RWPE1 (cell line): Measurements from ENCODE around the gene LRRC47.

Experiments used
- CTCF ChIA-PET: fragments of 350-600 bp; sonication (Branson Sonifier 250); formaldehyde crosslinking; extraction: SDS; loops from one replicate; lab custom pipeline; 2021; lab: Yijun Ruan, JAX
- POLR2A ChIA-PET: fragments of 400-600 bp; formaldehyde crosslinking; extraction: SDS; loops from one replicate; lab custom pipeline; 2020; ENCODE audit warnings: antibody characterized with exemption; ENCODE audit not compliant: low non-redundant PET; lab: Yijun Ruan, JAX
- DNase-seq: peaks from one replicate; pipeline ENCODE4 v3.0.0; 2012; ENCODE audit warnings: low spot score
- H3K27ac ChIP-seq: fragments of 450-650 bp; 2 replicates; pipeline ENCODE4 v1.5.1; 2017
- TF ChIP-seq, protein P1 (sequence below): fragments of 450-650 bp; conservative IDR thresholded peaks from 2 replicates; pipeline ENCODE4 v1.5.1; 2017; ENCODE audit warnings: low read depth, mild to moderate bottlenecking

Gene LRRC47

DNA sequence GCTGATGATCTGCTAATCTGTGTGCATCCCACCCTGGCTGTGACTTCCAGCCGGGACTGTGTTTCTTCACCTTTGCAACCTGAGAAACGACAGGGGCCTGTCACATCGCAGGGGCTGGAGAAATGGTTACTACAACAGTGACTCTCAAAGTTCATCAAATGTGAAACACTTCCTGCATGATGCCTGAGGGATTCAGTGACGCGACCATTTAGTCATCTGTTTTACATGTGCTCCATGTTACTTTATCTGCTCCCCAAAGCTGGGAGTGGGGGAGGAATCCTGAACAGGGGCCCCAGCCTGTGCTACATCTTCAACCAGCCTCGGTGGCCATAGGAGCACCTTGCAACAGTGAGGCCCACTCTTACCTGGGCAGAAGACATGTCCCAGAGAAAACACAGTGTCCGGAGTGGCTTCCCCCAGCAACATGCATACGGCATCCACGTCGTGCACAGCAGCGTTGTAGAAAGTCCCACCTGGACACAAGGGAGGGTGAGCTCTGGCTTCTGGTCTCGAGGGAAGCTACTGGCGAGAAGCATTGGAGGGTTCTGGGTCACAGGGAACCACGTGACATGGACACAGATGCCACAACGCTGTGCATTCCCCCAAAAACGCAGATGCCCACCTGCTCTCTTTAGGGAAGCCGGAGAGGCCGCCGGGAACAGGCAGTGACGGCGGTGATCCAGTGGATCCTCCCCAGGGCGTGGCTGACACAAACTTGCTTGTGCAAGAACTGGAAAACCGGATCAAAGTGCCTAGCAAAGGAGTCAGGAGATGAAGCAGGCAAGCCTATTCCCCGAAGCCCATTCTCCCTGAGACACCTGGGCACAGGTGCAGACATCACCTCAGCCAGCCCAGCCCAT lies 53.6 kb downstream of the LRRC47 start:
- TF ChIP-seq, protein P1, sequence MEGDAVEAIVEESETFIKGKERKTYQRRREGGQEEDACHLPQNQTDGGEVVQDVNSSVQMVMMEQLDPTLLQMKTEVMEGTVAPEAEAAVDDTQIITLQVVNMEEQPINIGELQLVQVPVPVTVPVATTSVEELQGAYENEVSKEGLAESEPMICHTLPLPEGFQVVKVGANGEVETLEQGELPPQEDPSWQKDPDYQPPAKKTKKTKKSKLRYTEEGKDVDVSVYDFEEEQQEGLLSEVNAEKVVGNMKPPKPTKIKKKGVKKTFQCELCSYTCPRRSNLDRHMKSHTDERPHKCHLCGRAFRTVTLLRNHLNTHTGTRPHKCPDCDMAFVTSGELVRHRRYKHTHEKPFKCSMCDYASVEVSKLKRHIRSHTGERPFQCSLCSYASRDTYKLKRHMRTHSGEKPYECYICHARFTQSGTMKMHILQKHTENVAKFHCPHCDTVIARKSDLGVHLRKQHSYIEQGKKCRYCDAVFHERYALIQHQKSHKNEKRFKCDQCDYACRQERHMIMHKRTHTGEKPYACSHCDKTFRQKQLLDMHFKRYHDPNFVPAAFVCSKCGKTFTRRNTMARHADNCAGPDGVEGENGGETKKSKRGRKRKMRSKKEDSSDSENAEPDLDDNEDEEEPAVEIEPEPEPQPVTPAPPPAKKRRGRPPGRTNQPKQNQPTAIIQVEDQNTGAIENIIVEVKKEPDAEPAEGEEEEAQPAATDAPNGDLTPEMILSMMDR, result no peak
- no peak for DNase-seq
- POLR2A ChIA-PET, result no interaction called here
- CTCF ChIA-PET, result interaction anchor here (0.5 to 1.1 kb wide), 2 partner anchors 48 to 94 kb away, joined by 3 read pairs; no protein-coding TSS in a partner anchor
- 0 out of 2 replicates have a peak overlapping the region, but pooled peaks have one; percentile 14 for H3K27ac ChIP-seq

DNA sequence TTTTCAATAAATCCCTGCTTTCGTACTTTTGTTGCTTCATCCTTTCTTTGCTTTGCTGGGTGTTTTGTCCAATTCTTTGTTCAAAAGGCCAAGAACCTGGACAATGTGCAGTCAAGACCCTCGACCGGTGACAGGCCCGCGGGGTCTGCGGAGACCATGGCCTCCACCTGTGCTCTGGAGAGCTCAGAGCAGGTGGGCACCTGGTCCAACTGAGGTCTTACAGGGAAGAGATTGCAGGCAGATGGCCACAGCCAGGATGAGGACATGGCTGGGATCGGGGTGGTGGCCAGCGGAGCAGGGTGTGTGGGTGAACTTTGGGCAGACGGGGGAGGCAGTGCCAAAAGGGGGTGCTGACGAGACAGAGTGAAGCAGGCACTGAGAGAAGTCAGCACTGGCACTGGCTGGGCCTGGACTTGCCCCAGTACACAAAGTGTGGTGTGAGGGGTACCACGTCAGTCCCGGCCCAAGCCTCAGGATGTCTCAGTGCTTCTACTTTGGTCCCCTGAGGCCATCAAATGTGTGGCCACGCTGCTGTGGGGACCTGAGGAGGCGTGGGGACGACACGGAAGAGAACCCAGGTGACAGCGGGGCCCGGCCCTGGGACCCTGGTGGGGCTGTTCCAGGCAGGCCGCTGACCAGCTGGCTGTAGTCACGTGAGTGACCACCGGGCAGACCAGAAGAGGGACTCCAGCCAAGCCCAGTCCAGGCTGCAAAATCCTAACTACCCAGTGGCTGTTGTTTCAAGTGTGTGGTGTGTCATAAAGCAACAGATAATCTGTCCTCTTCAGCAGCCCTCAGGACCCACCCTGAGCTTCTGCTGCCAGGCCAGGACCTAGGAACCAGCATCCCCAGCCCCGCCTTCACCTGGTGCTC lies 54.5 kb downstream of the LRRC47 start:
- no peak for DNase-seq
- TF ChIP-seq, protein P1, result no peak
- ChIA-PET CTCF (interaction anchor here (0.5 to 1.1 kb wide), 2 partner anchors 47 to 93 kb away, joined by 3 read pairs; no protein-coding TSS in a partner anchor), POLR2A (no interaction called here)
- H3K27ac ChIP-seq, result peak overlapping the region; percentile 6; the same call in 1 of the 2 replicates

DNA sequence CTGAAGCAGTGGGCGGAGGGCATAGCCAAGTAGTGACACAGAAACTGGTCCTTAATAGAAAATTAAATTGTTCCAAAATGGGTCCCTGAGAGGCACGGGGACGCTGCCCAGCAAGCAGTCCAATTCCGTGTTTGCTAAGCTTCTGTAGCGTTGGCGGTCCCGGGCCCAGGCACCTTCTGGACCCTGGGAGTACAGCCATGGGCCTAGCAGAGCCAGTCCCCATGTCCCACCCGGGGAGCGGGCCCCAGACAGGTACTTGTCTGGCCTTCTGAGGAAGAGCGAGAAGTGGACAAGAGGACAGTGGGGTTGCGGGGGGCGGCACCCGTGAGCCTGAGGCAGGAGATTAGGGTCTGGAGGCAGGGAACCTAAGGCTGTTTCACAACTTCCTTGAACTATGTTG lies 55.5 kb downstream of the LRRC47 start:
- ChIA-PET CTCF (interaction anchor here (0.5 kb wide), 1 partner anchor 101 kb away, joined by 3 read pairs; no protein-coding TSS in a partner anchor), POLR2A (no interaction called here)
- DNase-seq, result no peak
- no peak overlapping the region for H3K27ac ChIP-seq
- TF ChIP-seq, protein P1, result no peak

DNA sequence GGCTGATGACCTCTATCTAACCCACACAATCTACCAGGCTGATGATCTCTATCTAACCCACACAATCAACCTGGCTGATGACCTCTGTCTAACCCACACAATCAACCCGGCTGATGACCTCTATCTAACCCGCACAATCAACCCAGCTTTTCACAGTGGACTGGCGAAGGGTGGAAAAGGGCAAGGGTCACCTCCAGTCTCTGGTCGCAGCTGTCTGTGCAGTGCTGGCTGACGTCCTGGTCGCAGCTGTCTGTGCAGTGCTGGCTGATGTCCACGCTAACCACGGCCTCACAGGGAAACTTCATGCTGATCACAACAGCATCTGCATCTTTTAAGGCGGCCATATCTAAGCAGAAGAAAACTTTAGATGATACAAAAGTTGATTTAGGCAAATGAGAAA lies 56.3 kb downstream of the LRRC47 start:
- TF ChIP-seq, protein P1, result no peak
- H3K27ac ChIP-seq, result no peak overlapping the region
- ChIA-PET CTCF (no interaction called here), POLR2A (no interaction called here)
- DNase-seq, result no peak

DNA sequence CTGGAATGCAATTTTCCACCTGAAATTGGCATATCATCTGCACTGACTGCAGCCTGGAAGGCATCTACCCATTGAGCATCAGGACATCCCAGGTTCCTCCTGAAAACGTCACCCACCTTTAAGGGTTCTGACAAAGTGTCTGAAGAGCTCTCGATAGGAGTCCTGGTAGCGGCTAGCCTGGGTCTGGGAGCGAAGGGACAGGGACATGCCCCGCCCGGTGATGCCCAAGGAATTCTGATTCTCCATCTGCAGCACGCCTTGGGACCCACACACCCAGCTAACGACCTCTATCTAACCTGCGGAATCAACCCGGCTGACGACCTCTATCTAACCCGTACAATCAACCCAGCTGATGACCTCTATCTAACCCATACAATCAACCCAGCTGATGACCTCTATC lies 57.4 kb downstream of the LRRC47 start:
- CTCF ChIA-PET, result interaction anchor here (0.6 kb wide), 1 partner anchor 173 kb away, joined by 3 read pairs; no protein-coding TSS in a partner anchor
- no peak for DNase-seq
- POLR2A ChIA-PET, result no interaction called here
- TF ChIP-seq, protein P1, result no peak
- H3K27ac ChIP-seq, result no peak overlapping the region

DNA sequence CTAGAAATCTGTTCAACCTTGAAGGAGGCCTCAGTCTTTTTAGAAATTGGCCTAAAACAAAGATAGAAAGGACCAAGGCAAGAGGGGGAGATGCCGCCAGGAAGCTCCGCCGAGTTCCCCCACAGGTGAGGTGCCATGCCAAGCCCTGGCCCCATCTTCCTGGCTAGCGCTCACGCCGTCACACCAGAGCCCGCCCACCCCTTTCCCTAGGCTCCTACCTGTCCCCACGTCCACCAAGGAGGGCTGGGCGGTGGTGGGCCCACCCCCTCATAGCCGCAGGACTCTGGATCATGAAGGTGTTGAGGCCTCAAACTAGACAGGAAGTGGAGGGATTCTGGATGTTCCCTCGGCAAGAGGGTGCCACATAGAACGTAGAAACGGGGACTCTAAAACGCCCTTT lies 59.6 kb downstream of the LRRC47 start:
- ChIA-PET POLR2A (no interaction called here), CTCF (no interaction called here)
- DNase-seq, result no peak
- TF ChIP-seq, protein P1, result no peak
- H3K27ac ChIP-seq, result peak overlapping the region; percentile 76
